Measurements from ENCODE around the gene RAB10. TPM values are rescaled to one million over a fixed set of nuclear protein-coding genes. Genes with fewer than 3 reads are reported as not detected.
A peak's percentile ranks its signal among the peaks of the same experiment; 100 is the strongest.

The RAB10 gene
- total and polyA plus RNA-seq, 9 of the 15 experiments (the other 6 are each of a cell fraction or from before 2014, with no cell fraction given): 25.1 to 214 (median 157) TPM

- peak in 1 of 2 experiments; percentile 70; a peak in 2 of 4 replicates for TF ChIP-seq ARNT (IDR thresholded peaks at IDR 0.05)
- no peak for TF ChIP-seq NFE2L1 (tag; IDR thresholded peaks at IDR 0.05; ENCODE audit: borderline replicate concordance, low read depth)
- no peak for TF ChIP-seq POLR3G (IDR thresholded peaks at IDR 0.05; ENCODE audit: extremely low read depth, insufficient read length, insufficient replicate concordance)
- TF ChIP-seq ATF3 (IDR thresholded peaks at IDR 0.05): no peak
- TF ChIP-seq ATF3 (CRISPR knock-in tag; conservative IDR thresholded peaks at IDR 0.05): no peak
- TF ChIP-seq ARID1B (IDR thresholded peaks at IDR 0.05): peak; percentile 74
- TF ChIP-seq CGGBP1 (CRISPR knock-in tag; IDR thresholded peaks at IDR 0.05): no peak
- peak; percentile 64 to 80 for TF ChIP-seq SIX5 (IDR thresholded peaks at IDR 0.05; ENCODE audit: borderline replicate concordance in 1 of 2, insufficient read depth in 1 of 2, low read depth in 1 of 2, low read length in 2 of 2)
- TF ChIP-seq BRD4 (IDR thresholded peaks at IDR 0.05): no peak
- TF ChIP-seq ZNF561 (CRISPR knock-in tag; conservative IDR thresholded peaks at IDR 0.05): no peak
- no peak for TF ChIP-seq TFAP4 (CRISPR knock-in tag; IDR thresholded peaks at IDR 0.05; ENCODE audit: borderline replicate concordance)
- TF ChIP-seq KHSRP (IDR thresholded peaks at IDR 0.05): no peak
- TF ChIP-seq PML (IDR thresholded peaks at IDR 0.05; ENCODE audit: low read length): no peak
- no peak for TF ChIP-seq GATAD2A (IDR thresholded peaks at IDR 0.05)
- TF ChIP-seq RBM22 (IDR thresholded peaks at IDR 0.05; ENCODE audit: low read depth, low read length, poor library complexity, severe bottlenecking): no peak
- TF ChIP-seq PHTF2 (CRISPR knock-in tag; IDR thresholded peaks at IDR 0.05): no peak
- TF ChIP-seq SIN3B (IDR thresholded peaks at IDR 0.05; ENCODE audit: low read depth): no peak
- TF ChIP-seq CTBP1 (IDR thresholded peaks at IDR 0.05; ENCODE audit: borderline replicate concordance): peak; percentile 58; the same call in 1 of the 2 replicates
- no peak for TF ChIP-seq CTCF (IDR thresholded peaks at IDR 0.05 in 2 of 3, conservative IDR thresholded peaks at IDR 0.05 in 1 of 3; ENCODE audit: insufficient read depth in 2 of 3, low read depth in 1 of 3, low read length in 3 of 3)
- TF ChIP-seq LARP7 (IDR thresholded peaks at IDR 0.05): no peak
- no peak for TF ChIP-seq ZNF395 (CRISPR knock-in tag; IDR thresholded peaks at IDR 0.05)
- no peak for TF ChIP-seq MBD1 (CRISPR knock-in tag; IDR thresholded peaks at IDR 0.05)
Measured at GRCh38 chr2:26072925-26073768, 39.3 kb downstream of the RAB10 start (continued).
